HG03135 (cell line): ENCODE measurements around the gene SHC1.
A peak's percentile ranks its signal among the peaks of the same experiment; 100 is the strongest.

ENCODE experiments used
- ATAC-seq: cut with Tn5 transposase; IDR thresholded peaks from one replicate; pipeline ENCODE4 v1.9.1; 2021; ENCODE audit warnings: mild to moderate bottlenecking, moderate library complexity; ENCODE audit not compliant: unreplicated experiment

SHC1 gene

DNA sequence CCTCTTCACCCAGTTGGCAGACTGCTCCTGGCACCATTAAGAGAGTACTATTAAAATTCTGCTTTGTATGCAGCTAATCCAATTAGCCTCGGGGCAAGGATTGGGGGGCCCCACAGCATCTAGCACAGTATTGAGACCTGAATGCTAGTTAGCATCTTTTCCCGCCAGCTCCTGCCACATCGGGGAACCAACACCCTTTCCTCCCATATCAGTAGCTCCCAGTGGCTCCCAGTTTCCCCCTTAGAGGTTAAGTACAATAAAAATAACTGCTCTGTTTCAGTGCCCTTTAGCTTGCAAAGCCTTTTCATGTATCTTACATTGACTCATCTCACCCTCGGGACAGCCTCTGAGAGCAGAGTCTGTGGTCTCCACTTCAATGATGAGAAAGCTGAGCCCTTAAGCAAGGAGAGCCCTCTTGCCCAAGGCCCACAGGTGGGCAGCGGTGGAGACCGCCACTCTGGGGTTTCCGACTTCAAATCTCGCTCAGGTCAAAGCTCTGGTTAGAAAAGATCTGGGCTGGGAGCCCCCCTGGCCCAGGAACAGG is 29.8 kb downstream of the SHC1 start:
- ATAC-seq: no peak

DNA sequence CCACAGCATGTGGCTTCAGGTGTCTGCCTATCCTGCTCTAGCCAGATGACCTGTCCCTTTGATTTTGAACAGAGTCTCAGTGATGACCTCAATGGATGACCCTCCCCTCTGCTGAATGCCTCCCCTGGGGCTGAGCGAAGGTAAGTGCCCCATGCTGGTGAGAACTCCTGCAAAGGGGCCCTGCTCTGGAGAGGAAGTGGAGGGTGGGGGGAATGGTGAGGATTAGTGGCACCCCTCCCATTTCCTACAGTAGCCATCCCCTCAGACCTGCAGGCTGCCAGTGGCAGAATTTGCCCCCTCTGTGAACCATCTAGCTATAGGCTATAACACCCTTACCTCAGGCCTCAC is 30.4 kb downstream of the SHC1 start:
- ATAC-seq: no peak

DNA sequence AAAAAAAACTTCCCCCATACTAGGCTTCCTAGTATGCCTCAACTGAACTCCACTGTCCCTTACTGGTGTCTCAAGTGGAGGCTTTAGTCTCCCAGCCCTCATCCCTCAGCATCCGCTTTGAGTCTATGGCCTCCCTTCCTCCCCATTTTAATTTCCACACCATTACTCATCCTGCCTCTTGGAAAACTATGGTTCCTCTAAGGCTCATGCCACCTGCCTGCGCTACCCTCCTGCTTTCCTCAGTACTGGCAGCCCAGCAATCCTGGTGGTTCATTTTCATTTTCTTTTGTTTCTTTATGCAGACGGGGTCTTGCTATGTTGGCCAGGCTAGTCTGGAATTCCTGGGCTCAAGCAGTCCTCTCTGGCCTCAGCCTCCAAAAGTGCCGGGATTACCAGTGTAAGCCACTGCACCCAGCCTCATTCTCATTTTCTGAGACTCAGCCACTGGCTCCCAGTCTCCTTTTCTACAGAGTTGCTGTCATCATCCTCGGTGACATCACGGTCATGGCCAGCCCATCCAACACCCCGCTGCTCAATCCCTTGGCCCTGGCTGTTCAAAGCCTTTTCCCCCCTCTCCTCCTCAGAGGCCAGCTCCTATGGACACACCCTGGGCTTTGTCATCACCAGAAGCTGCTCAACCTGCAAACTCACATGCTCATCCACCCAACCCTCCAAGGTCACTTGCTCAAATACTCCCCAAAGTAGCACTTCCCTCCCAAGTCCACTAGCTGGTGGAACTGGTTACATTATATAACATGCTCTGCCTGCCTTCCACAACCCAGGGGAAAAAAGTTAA is 31.7 kb downstream of the SHC1 start:
- ATAC-seq: no peak

DNA sequence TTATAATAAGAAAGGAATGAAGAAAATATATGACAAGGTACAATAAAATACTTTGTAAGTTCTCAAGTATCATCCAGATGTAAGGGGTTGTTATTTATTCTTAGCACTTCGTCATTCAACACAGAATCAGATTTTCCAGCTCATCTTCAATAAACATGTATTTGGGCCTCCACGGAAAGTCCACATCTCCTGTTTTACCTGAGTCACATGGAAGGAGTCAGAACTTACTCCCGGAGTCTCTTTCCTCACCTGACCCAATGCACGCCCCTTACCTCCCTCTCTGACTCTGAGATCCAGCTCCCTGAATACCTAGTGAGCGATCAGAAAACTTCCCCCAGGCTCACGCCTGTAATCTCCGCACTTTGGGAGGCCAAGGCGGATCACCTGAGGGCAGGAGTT is 32.6 kb downstream of the SHC1 start:
- ATAC-seq: no peak

DNA sequence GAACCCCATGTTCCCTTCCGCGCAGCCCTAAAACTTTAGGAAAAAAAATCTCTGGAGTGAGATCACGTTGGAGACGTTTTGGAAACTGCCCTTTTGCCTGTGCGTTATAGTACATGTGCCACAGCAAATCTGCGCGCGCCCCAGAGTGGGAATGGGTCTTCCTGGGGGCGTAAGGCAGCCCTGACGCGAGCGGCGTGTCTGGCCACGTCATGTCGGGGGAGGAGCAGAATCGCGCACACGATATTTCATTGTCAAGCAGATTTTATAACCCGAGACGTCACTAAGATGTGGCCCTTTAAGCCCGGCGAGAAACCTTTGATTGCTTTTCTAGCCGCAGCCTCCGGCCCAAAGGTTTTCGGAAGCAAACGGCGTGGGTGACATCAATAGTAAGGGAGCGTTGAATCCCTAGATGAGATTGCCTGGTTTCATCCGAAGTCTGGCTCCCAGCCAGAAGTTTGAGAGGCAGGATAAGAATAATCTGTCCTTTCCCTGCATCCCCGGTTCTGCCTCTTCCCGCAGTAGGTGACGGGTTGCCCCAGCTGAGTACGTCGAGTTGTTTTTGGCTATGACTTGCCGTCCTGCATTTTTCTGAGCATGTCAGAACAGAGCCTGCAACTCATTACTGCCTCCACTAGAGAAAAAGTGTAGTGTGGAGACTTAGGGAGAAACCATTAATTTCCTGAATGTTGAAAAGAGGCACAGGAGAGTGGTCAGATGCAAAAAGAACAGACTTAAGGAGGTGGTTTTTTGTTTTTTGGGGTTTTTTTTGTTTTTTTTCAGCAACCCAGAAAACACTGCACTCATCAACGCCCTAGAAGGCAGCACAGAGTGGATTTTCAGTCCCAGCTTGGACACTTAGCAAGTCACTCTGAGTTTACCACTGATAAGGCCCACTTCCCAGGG is 33.2 kb downstream of the SHC1 start:
- ATAC-seq: peak; percentile 45

DNA sequence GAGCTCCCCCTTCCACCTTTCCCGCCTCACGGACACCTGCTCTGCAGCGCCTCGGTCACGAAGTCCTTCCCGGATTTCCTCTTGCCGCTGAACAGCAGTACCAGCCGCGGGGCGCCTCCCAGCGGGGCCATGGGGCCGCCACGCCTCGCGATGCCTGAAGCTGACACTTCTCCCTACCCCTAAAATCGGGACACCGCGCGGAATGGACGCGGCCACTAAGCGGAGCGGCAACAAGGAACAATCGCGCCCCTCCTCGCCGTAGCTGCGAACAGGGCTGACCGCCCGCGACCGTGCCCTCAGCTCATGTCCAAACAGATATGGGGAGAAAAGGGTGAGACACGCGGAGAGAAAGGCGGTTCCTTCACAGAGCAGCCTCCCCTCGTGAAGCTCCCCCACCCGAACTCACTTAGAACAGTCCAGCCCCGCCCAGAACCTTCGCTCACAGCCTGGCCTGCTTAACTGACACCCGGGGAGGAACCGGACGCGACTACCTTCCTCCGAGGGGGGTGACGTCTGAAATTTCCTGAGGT is 33.9 kb downstream of the SHC1 start, which contains the start of gene PMVK:
TSS of gene PMVK (minus strand) at position 165 of the 530 bp plus-strand sequence. CDS start at position 131, 34 bp downstream.
- ATAC-seq: peak; percentile 72

DNA sequence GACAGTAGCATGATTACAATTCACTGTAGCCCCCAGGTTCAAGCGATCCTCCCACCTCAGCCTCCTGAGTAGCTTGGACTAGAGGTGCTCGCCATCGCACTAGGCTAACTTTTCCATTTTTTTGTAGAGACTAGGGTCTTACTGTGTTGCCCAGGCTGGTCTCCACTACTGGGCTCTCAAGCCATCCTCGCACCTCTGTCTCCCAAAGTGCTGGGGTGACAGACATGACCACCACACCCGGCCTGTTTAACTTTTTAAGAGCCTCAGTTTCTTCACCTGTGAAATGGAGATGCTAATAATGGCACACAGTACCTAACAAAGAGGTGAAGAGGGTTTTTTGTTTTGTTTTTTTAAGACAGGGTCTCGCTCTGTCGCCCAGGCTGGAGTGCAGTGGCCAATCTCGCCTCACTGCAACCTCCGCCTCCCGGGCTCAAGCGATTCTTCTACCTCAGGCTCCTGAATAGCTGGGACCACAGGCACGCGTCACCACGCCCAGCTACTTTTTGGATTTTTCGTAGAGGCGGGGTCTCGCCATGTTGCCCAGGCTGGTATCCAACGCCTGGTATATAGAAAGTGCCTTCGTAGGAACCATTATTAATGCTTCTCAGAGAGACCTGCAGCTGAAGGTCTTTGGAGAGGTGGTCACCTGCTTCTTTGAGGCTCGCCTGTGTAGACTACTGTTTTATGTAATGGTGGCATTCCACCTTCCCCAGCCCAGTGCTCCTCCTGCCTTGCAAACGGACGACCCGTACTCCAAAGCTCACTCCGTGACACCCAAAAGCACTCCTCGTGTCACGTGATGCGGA is 34.6 kb downstream of the SHC1 start:
- no peak for ATAC-seq

DNA sequence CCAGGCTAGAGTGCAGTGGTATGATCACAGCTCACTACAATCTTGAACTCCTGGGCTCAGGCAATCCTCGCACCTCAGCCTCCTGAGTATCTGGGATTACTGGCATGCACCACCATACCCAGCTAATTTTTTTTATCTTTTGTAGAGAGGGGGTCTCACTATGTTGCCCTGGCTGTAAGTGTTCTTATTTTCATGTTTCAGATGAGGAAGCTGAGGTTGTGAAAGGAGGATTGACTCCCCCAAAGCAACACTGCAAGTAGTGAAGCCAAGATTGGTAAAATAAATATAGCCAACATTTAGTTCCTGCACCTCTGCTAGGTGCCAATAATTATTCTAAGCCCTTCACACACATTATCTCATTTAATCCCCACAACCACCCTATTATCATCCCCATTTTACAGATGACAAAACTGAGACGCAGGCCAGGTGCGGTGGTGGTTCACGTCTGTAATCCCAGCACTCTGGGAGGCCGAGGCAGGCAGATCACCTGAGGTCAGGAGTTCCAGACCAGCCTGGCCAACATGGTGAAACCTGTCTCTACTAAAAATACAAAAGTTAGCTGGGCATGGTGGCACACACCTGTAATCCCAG is 36.1 kb downstream of the SHC1 start:
- no peak for ATAC-seq

DNA sequence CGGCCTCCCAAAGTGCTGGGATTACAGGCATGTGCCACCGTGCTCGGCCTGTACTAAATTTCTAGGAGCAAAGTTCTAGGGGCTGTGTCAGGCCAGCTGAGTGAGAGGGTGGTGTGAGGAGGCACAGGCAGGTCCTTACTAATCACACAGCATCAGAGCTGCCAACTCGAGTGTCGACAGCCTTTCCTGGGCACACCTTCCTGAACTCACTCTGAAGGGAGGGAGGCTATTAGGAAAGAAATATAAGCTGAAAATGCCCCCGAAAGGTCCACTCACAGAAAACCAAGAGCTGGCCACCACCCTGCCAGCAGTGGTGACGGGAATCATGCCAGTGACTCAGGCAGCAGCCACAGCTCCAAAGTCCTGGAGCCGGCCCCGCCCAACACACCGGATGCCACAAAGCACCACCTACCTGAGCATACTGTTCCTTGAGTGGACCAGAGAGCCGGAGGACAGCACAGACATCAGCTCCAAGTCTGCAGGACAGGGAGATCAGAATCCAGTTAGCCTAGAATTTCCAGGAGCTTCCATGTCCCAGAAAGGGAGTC is 38.5 kb downstream of the SHC1 start:
- no peak for ATAC-seq

DNA sequence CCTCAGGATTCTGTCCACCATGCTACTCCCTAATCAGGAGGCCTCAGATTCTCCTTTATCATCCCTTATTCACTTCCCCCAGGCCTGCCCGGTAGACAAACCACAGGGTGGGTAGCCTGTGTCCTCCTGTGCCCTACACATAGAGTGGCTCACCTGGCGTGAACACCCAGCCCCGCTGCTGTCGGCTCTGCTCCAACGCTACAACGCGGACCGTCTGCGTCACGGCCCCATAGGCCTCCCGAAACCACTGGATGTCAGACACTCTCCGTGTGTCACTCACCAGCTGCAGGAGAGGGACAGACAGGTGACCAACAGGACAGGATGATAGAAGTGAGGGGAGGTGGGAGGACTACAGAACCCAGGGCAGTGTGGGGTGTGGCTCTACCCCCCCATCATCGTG is 44.3 kb downstream of the SHC1 start:
- no peak for ATAC-seq

DNA sequence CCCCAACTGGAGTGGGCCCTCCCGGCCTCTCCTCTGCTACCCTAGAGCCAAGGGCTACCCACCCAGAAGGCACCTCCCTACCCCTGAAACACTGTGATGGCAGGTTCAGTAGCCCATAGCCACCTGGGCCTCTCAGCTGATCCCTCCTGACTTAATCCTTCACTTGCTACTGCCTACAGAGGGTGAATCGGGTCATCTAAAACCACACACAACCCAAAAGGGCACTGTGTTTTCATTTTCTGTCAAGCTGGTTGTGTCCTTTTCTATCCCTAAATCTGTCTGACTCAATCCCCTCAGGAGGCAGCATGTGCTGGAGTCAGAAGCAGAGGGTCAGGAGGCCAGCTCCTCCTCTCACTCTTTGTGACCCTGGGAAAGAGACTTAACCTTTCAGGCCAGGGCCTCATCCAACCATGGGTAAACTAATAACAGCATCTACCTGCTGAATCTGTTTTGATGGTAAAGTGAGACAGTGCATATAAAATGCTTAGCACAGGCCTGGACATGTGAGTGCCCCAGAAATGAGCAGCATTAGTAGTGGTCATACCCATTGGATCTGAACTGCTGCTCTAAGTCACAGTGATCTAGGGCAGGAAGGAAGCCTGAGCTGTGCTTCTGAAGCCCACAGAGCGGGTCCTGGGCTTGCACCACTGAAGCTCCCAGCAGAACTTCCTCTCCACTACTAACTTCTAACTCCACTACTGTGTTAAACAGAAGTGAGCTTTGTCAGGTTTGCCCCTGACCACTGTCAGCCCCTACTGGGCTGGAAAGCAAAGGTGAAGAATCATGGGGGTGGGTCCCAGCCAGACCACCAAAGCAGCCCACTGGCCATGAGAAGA is 45.0 kb downstream of the SHC1 start:
- no peak for ATAC-seq

DNA sequence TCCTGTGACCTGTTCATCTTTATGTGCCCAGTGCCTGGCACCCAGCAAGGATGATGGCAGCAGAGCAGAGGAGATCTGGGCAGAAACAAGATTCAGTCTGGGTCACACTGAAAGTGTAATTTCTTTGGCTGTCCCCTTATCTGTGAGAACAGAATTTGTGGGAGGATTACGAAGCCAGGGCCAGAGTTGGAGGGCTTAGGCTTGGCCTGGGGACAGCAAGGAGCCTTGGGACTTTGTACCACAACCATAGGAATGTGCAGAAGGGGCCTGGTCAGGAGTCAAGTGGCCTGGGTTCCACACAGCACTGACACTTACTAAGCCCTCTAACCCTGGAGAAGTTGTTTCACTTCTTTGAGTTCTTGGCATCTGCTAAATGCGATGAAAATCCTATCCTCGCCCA is 46.9 kb downstream of the SHC1 start:
- ATAC-seq: no peak

DNA sequence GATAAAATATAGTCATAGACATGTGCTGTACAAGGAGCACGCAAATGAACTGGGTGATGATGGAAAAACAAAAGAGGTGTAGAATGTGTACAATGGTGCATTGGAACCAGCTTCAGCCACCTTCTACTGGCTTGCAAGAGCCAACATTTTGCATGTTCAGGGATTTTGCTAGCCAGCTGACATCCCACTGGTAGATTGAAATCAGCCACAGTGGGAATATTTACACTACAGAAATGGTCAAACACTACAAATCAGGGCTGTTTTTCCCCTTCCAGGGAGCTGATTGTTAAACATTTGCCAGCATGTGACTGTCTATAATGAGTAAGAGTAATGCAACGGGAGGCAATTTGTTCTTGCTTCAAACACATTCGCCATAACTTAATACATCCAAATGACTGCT is 57.3 kb downstream of the SHC1 start:
- no peak for ATAC-seq

DNA sequence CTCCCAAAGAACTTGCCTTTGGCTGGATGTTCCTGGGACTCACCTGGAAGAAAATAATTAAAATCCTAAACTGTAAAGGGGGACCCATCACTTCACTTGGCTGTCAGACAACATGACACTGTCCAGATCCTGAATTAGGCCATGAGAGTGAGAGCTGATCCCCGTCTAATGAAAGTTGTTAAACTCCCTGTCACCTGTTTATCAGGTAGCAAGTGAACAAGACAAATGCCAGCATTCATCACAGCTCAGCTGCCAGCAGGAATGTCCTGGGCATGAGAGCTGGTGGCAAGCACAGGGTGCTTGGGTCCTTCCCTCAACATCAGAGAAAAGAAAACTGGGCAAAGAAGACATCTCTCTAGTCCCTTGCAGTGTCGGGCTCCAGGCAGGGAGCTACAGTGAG is 57.8 kb downstream of the SHC1 start:
- ATAC-seq: no peak
